Chondrocyte (in vitro differentiated cells): ENCODE measurements around the gene CCDC86. TPM values are rescaled to one million over a fixed set of nuclear protein-coding genes. Genes with fewer than 3 reads are reported as not detected.

Source experiments
- DNase-seq: peaks from one replicate; pipeline ENCODE4 v3.0.0; 2021; ENCODE audit warnings: mixed read lengths, low spot score
- H3K27ac Mint-ChIP-seq: one replicate; pipeline ENCODE4 v1.8.0; 2021; ENCODE audit warnings: mild to moderate bottlenecking, moderate library complexity, mixed read lengths; ENCODE audit not compliant: unreplicated experiment
- H3K27me3 Mint-ChIP-seq: 2 replicates; pipeline ENCODE4 v1.8.0; 2021; ENCODE audit warnings: low read depth, mixed read lengths
- H3K36me3 Mint-ChIP-seq: 2 replicates; pipeline ENCODE4 v1.8.0; 2021; ENCODE audit warnings: low read depth, mixed read lengths
- H3K4me1 Mint-ChIP-seq: 2 replicates; pipeline ENCODE4 v1.8.0; 2021; ENCODE audit warnings: low read depth, mild to moderate bottlenecking, mixed read lengths
- H3K4me3 Mint-ChIP-seq: one replicate; pipeline ENCODE4 v1.8.0; 2021; ENCODE audit warnings: mild to moderate bottlenecking, moderate library complexity, mixed read lengths; ENCODE audit not compliant: unreplicated experiment
- H3K9me3 Mint-ChIP-seq: 2 replicates; pipeline ENCODE4 v1.8.0; 2021; ENCODE audit warnings: low read depth, mixed read lengths
- long read RNA-seq: library from polyadenylated mRNA; stranded (forward); transcript quantifications from one replicate; pipeline ENCODE4 v2.0.0, GENCODE V29; 2021
- total RNA-seq: library from RNA; stranded (reverse); gene quantifications from 3 replicates; pipeline ENCODE4 v1.2.1, GENCODE V29; 2021
- TF ChIP-seq, protein P1 (sequence below): fragments of 200-600 bp; sonication (generic); IDR thresholded peaks from 2 replicates; pipeline ENCODE4 v1.5.0; 2021; ENCODE audit warnings: antibody characterized with exemption, mild to moderate bottlenecking, moderate library complexity

CCDC86 gene, protein sequence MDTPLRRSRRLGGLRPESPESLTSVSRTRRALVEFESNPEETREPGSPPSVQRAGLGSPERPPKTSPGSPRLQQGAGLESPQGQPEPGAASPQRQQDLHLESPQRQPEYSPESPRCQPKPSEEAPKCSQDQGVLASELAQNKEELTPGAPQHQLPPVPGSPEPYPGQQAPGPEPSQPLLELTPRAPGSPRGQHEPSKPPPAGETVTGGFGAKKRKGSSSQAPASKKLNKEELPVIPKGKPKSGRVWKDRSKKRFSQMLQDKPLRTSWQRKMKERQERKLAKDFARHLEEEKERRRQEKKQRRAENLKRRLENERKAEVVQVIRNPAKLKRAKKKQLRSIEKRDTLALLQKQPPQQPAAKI
- total RNA-seq, result 16.6 to 18.6 TPM (median 17.7 TPM) in 3 replicates
- long read RNA-seq, transcript CCDC86-201 (4 exons, 1,893 nt), result major isoform, 35 of 35 reads
- long read RNA-seq, partial matches to known transcripts, result 0 of 35 reads
- long read RNA-seq, other reads (novel, unspliced or antisense), result 0 of 35 reads

DNA sequence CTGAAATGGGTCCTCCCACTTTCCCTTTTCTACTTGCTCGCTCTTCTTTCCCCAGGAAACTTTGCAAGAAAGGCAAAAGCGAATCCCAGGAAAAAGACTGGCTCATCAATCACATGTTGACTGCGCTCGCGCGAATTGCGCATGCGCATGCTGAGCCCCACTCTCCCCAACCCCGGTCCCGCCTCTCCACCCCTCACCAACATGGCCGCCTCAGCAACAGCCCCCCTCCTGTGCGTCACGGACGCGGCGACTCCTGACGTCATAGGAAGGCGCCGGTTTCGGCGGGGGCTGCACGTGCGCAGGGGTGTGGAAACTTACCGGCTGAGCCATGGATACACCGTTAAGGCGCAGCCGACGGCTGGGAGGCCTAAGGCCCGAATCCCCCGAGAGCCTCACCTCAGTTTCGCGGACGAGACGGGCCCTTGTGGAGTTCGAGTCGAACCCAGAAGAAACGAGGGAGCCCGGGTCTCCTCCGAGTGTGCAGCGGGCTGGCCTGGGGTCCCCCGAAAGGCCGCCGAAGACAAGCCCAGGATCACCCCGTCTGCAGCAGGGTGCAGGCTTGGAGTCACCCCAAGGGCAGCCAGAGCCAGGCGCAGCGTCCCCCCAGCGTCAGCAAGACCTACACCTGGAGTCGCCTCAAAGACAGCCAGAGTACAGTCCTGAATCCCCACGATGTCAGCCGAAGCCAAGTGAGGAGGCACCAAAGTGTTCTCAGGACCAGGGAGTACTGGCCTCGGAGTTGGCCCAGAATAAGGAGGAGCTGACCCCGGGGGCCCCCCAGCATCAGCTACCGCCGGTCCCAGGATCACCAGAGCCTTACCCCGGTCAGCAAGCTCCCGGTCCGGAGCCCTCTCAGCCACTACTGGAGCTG lies at the start of gene CCDC86:
CCDC86 (plus strand) TSS at position 317 of the 871 bp plus-strand sequence; CDS start at position 329, 12 bp downstream.
- peaks cover 2% of the 10 kb centered on the region for H3K36me3 Mint-ChIP-seq
- H3K4me1 Mint-ChIP-seq, result peaks cover 57% of the 10 kb centered on the region
- H3K27me3 Mint-ChIP-seq, result peaks cover 11% of the 10 kb centered on the region
- no peaks in the 10 kb centered on the region for H3K9me3 Mint-ChIP-seq
- H3K4me3 Mint-ChIP-seq, result peak within 1 kb of the TSS; percentile 82
- TF ChIP-seq, protein P1, sequence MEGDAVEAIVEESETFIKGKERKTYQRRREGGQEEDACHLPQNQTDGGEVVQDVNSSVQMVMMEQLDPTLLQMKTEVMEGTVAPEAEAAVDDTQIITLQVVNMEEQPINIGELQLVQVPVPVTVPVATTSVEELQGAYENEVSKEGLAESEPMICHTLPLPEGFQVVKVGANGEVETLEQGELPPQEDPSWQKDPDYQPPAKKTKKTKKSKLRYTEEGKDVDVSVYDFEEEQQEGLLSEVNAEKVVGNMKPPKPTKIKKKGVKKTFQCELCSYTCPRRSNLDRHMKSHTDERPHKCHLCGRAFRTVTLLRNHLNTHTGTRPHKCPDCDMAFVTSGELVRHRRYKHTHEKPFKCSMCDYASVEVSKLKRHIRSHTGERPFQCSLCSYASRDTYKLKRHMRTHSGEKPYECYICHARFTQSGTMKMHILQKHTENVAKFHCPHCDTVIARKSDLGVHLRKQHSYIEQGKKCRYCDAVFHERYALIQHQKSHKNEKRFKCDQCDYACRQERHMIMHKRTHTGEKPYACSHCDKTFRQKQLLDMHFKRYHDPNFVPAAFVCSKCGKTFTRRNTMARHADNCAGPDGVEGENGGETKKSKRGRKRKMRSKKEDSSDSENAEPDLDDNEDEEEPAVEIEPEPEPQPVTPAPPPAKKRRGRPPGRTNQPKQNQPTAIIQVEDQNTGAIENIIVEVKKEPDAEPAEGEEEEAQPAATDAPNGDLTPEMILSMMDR, result no peak
- H3K27ac Mint-ChIP-seq, result peak within 1 kb of the TSS; percentile 97
- peak; percentile 98 for DNase-seq

DNA sequence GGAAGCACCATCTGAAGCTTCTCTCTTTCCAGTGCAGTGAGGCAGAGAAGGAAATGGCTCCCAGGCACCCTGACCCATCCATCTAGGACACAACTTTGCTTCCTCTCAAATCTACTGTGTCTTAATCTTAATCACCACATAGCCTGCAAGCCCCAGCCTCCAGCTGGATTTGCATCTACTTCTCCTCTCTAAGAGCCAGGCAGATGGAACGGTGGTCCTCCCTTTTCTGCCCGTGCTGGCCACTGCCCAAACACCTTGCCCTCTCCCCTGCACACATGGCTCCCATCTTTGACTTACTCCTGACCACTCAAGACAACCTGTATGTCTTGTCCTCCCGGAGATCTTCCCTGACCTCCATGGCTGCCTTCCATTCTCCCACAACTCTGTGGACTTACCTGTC lies 49.4 kb upstream of the CCDC86 start:
- Mint-ChIP-seq H3K27me3 (peaks cover 11% of the 10 kb centered on the region), H3K4me1 (peaks cover 16% of the 10 kb centered on the region), H3K4me3 (no peak overlapping the region), H3K36me3 (peaks cover 1% of the 10 kb centered on the region), H3K27ac (no peak overlapping the region), H3K9me3 (peaks cover 4% of the 10 kb centered on the region)
- TF ChIP-seq, protein P1, result no peak
- DNase-seq, result peak; percentile 54

DNA sequence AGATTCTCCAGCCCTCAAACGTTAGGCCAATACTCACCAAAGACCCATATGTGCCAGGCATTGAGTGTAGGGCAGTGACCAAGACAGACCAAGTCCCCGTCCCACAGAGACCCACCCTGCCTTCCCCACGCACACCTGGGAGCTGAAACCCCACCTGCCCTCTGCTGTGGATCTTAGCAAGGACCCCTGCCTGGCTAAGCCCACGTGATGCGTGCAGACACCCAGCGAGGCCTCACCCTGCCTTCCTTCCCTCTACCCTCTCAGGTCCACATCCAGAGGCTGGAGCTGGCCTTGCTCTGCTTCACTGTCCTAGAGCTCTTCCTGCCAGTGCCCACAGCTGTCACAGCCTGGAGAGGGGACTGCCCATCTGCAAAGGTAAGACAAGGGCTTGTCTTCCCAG lies 46.6 kb upstream of the CCDC86 start:
- H3K4me3 Mint-ChIP-seq, result no peak overlapping the region
- H3K36me3 Mint-ChIP-seq, result peaks cover 1% of the 10 kb centered on the region
- H3K27ac Mint-ChIP-seq, result no peak overlapping the region
- DNase-seq, result peak; percentile 67
- H3K27me3 Mint-ChIP-seq, result peaks cover 25% of the 10 kb centered on the region
- TF ChIP-seq, protein P1, result no peak
- H3K4me1 Mint-ChIP-seq, result no peaks in the 10 kb centered on the region
- peaks cover 4% of the 10 kb centered on the region for H3K9me3 Mint-ChIP-seq

DNA sequence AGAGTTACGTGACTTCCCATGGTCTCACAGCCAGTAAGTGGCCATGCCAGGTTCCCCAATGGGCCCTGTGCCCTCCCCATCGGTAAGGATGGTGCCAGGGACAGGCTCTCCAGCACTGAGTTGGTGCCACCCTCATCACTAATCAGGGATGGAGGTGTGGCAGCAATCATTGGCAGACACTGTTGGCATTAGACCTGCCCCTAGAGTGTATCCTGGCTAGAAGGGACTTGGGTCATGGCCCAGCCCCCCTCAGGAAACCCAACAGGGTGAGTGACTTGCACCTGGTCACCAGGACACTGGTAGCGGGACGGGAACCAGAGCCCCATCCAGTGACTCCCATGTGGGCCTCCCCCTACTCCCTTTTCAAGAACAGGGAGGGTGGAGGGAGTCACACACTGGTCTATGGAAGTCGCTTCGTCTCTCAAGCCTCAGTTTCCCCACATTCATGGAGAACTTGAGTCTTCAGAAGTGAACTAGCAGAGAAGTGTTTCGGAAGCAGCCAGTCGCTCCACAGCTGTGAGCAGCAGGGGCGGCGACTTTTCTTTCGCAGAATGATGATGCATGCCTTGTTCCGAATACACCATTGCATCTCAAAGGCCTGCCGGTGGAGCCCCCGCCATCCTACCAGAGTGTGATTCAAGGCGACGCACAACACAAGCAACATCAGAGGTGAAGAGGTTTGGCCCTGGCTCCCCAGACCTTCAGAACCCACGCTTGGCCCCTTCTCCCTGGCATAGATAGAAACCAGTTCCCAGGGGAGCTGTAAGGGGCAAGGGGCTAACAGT lies 43.9 kb upstream of the CCDC86 start:
- Mint-ChIP-seq H3K36me3 (no peaks in the 10 kb centered on the region), H3K27ac (no peak overlapping the region), H3K27me3 (peaks cover 23% of the 10 kb centered on the region), H3K4me1 (no peaks in the 10 kb centered on the region), H3K9me3 (no peaks in the 10 kb centered on the region), H3K4me3 (no peak overlapping the region)
- peak; percentile 59 for DNase-seq
- TF ChIP-seq, protein P1, result no peak
